ENCODE results near the gene ZNF75A. TPM values are rescaled to one million over a fixed set of nuclear protein-coding genes. Genes with fewer than 3 reads are reported as not detected.

Gene ZNF75A
- total RNA-seq, 4 donors from 2014 or later: 36.5 to 61.5 (median 45.7) TPM

GRCh38 chr16:3328104-3328503, 22.8 kb downstream of the ZNF75A start:
- no peaks in the 10 kb centered on the region for H3K27me3 ChIP-seq
- no peak overlapping the region for H3K4me3 ChIP-seq (replicated peaks in 1 of 3)
- TF ChIP-seq CTCF (IDR thresholded peaks at IDR 0.05): no peak
- TF ChIP-seq POLR2A (IDR thresholded peaks at IDR 0.05): no peak
- H3K36me3 ChIP-seq: no peaks in the 10 kb centered on the region
- H3K9me3 ChIP-seq: no peaks in the 10 kb centered on the region
- WGBS, 2 donors: 53 to 58% methylated on average over 3 of the region's 3 CpGs
- intact Hi-C loops (cut with DNase I): no loop called here
- no peaks in the 10 kb centered on the region for H3K4me1 ChIP-seq
- H3K27ac ChIP-seq: no peak overlapping the region
- no peak for DNase-seq

GRCh38 chr16:3328643-3329042, 23.3 kb downstream of the ZNF75A start:
- H3K4me1 ChIP-seq: no peaks in the 10 kb centered on the region
- H3K27me3 ChIP-seq: no peaks in the 10 kb centered on the region
- TF ChIP-seq CTCF (IDR thresholded peaks at IDR 0.05): no peak
- TF ChIP-seq POLR2A (IDR thresholded peaks at IDR 0.05): no peak
- H3K36me3 ChIP-seq: no peaks in the 10 kb centered on the region
- intact Hi-C loops (cut with DNase I): no loop called here
- 70 to 81% methylated on average over 2 of the region's 2 CpGs for WGBS, 2 donors
- H3K4me3 ChIP-seq (replicated peaks in 1 of 3): no peak overlapping the region
- H3K27ac ChIP-seq: no peak overlapping the region
- no peak for DNase-seq
- no peaks in the 10 kb centered on the region for H3K9me3 ChIP-seq

GRCh38 chr16:3346041-3346440, 40.7 kb downstream of the ZNF75A start:
- Histone ChIP-seq H3K4me1 (no peaks in the 10 kb centered on the region), H3K9me3 (no peaks in the 10 kb centered on the region), H3K4me3 (replicated peaks in 1 of 3) (no peak overlapping the region), H3K27me3 (no peaks in the 10 kb centered on the region), H3K36me3 (no peaks in the 10 kb centered on the region), H3K27ac (no peak overlapping the region)
- 52 to 78% methylated on average over 2 of the region's 2 CpGs for WGBS, 2 donors
- no peak for DNase-seq
- TF ChIP-seq CTCF (IDR thresholded peaks at IDR 0.05): no peak
- TF ChIP-seq POLR2A (IDR thresholded peaks at IDR 0.05): no peak
- intact Hi-C loops (cut with DNase I): no loop called here

- intact Hi-C loops (cut with DNase I): no loop called here
- H3K4me3 ChIP-seq (replicated peaks in 1 of 3): no peak overlapping the region
- no peak overlapping the region for H3K27ac ChIP-seq
- 55 to 65% methylated on average over 10 of the region's 10 CpGs for WGBS, 2 donors
- no peaks in the 10 kb centered on the region for H3K9me3 ChIP-seq
- TF ChIP-seq CTCF (IDR thresholded peaks at IDR 0.05) (no peak), POLR2A (IDR thresholded peaks at IDR 0.05) (no peak)
- no peaks in the 10 kb centered on the region for H3K36me3 ChIP-seq
- no peaks in the 10 kb centered on the region for H3K4me1 ChIP-seq
- H3K27me3 ChIP-seq: no peaks in the 10 kb centered on the region
- no peak for DNase-seq
Measured at GRCh38 chr16:3347586-3347985, 42.3 kb downstream of the ZNF75A start.

GRCh38 chr16:3348547-3349167, 43.4 kb downstream of the ZNF75A start:
- Histone ChIP-seq H3K4me3 (replicated peaks in 1 of 3) (no peak overlapping the region), H3K27me3 (no peaks in the 10 kb centered on the region), H3K4me1 (no peaks in the 10 kb centered on the region), H3K27ac (no peak overlapping the region), H3K36me3 (no peaks in the 10 kb centered on the region), H3K9me3 (no peaks in the 10 kb centered on the region)
- DNase-seq: no peak
- intact Hi-C loops (cut with DNase I): no loop called here
- 60 to 67% methylated on average over 4 of the region's 4 CpGs for WGBS, 2 donors
- TF ChIP-seq POLR2A (IDR thresholded peaks at IDR 0.05) (no peak), CTCF (IDR thresholded peaks at IDR 0.05) (no peak)

Measured in thyroid gland (tissue), 4 donors.